Midbrain (tissue), 1 donor: ENCODE measurements around the gene DEFB131B.
"Not testable (repeated sequence)": the region's sequence is repeated elsewhere in the genome, so short reads cannot be mapped to it uniquely, and the experiment has no call there.

Source experiments
- DNase-seq: peaks from one replicate; lab custom pipeline; 2025; lab: John Stamatoyannopoulos, UW

Gene DEFB131B

GRCh38 chr11:71878059-71878458, at the start of gene DEFB131B:
DEFB131B (plus strand) TSS chr11:71878453; CDS start chr11:71878453, 0 bp downstream.
- DNase-seq: not testable (repeated sequence)

DNA sequence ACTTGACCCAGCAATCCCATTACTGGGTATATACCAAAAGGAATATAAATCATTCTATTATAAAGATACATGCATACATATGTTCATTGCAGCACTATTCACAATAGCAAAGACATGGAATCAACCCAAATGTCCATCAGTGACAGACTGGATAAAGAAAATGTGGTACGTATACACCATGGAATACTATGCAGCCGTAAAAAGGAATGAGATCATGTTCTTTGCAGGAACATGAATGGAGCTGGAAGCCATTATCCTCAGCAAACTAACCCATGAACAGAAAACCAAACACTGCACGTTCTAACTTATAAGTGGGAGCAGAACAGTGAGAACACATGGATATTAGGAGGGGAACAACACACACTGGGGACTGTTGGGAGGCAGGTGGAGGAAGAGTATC, 49.0 kb upstream of the DEFB131B start:
- not testable (repeated sequence) for DNase-seq

DNA sequence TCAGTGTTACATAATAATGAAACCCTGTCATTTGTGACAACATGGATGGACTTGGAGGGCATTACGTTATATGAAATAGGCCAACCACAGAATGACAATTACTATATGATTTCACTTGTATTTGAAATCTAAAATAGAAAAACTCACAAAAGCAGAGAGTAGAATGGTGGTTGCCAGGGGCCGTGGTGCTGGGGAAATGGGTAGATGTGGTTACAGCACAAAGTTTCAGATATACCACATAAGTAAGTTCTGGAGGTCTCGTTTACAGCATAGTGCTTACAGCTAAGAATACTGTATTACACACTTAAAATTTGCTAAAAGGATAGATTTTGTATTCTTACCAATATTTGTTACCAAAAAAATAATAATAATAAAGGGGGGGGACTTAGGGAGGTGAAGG, 48.6 kb upstream of the DEFB131B start:
- not testable (repeated sequence) for DNase-seq

DNA sequence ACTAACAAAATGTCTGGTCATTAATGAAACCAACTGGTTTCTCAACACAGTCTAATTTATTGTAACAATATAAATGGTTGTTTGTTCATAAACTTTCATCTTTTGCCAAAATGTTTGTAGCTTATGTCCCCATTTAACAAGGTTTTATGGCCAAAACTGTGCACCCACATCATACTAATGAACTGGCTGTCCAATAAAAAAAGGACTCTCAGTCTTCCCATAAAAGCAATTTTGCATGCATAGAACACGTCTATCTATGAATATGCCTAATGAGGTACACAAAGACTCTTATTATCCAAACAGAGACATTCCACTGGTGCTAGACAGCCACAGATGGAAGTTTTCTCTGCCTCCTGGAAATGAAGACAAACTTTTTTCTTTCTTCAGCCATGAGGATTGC, 45.4 kb upstream of the DEFB131B start, which contains the start of gene DEFB108B:
DEFB108B (plus strand) TSS at position 390 of the 400 bp plus-strand sequence; CDS start at position 390, 0 bp downstream.
- DNase-seq: not testable (repeated sequence)

- not testable (repeated sequence) for DNase-seq
Measured at GRCh38 chr11:71842720-71843119, 35.5 kb upstream of the DEFB131B start.

- not testable (repeated sequence) for DNase-seq
Measured at GRCh38 chr11:71843355-71843754, 34.9 kb upstream of the DEFB131B start.

DNA sequence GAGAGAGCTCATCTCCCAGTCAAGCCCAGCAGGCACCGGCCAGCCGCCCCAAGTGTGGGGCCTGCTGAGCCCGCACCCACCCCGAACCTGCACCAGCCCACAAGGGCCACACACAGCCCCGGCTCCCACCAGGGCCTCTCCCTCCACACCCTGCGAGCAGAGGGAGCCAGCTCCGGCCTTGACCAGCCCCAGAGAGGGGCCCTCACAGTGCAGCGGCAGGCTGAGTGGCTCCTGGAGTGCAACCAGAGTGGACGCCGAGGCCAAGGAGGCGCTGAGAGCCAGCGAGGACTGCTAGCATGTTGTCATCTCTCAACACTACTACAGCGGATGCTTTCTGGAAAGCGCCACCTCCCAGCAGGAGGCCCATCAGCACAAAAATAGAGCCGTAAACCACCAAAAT, 34.4 kb upstream of the DEFB131B start:
- no peak for DNase-seq

DNA sequence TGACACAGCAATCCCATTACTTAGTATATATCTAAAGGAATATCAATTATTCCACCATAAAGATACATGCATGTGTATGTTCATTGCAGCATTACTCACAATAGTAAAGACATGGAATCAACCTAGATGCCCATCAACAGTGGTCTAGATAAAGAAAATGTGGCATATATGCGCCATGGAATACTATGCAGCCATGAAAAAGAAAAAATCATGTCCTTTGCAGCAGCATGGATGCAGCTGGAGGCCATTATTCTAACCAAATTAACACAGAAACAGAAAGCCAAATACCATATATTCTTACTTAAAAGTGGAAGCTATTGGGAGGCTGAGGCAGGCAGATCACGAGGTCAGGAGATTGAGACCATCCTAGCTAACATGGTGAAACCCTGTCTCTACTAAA, 24.4 kb upstream of the DEFB131B start:
- DNase-seq: not testable (repeated sequence)

DNA sequence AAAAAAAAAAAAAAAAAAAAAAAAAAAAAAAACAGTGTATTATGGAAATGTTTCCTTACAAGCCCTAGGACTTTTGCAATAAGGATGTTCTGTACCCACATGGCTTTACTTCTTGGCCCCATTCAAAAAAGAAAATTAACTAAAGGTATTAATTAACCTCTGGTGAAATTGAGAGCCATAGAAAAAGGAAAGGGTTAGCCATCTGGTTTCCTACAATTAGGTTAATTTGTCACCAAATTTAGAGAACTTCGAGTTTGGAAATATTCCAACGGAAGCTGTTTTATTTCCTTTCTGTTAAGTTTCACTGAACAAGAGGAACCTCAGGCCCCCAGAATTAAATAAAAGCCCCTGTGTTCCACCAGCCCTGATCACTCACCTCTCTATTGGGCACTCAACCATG, 22.4 kb upstream of the DEFB131B start:
- not testable (repeated sequence) for DNase-seq

- DNase-seq: not testable (repeated sequence)
Measured at GRCh38 chr11:71860835-71861234, 17.4 kb upstream of the DEFB131B start.

DNA sequence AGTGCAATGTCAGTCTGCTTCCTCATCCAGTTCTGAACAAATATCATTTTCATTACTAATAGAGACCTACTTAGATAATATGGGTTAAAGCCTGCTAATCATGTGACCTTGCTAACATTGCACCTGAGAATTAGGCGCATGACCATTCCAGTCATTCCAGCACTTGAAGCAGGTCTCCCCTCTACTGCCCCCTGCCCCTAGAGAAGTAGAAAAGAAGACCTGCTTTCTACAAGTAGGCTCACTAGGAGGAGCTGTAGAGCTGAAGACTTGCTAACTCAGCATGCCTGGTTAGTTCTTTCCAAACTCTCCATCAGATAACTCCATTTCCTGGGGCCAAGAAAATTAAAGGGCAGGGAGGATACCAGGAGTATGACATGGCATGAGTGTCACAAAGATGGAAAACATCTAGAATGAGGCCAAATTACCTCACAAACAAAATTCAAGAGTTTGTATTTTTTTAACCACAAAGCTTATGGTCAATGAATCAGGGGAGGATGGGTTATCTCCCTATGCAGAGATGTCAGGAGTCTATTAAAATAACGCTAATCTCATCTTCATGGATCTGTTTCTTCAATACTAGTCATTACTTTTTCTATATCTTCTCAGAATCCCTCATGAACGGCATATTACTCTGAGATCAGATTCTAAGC, 14.2 kb upstream of the DEFB131B start:
- peak; percentile 4 for DNase-seq

DNA sequence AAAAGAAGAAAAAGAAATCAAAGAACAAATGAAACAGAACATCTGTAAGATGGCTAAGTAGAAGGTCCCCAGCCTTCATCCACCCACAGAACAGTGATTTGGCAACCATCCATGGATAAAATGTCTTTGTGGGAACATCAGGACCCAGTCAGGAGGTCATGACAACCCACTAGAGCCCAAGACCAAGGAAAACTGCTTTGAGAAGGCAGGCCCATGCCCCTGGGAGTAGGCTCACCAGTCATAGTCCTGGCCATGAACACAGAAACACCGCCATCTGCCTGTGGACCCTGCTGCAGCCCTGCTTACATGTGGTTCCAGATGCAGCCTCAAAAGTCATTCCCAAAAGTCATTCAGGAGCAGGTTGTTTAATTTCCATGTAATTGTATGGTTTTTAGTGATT, 11.0 kb upstream of the DEFB131B start:
- not testable (repeated sequence) for DNase-seq

DNA sequence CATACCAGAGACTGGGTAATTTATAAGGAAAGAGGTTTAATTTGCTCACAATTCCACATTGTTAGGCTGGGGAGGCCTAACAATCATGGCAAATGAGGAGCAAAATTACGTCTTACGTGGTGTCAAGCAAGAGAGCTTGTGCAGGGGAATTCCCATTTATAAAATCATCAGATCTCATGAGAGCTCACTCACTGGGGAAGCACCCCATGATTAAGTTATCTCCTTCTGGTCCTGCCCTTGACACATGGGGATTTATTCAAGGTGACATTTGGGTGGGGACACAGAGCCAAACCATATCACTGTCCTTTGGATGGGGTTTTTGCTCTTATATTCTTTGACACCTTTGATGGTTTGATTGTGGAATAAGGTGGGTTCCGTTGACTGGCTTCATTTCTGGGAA, 8.3 kb upstream of the DEFB131B start:
- DNase-seq: not testable (repeated sequence)

GRCh38 chr11:71870661-71871060, 7.6 kb upstream of the DEFB131B start:
- not testable (repeated sequence) for DNase-seq

DNA sequence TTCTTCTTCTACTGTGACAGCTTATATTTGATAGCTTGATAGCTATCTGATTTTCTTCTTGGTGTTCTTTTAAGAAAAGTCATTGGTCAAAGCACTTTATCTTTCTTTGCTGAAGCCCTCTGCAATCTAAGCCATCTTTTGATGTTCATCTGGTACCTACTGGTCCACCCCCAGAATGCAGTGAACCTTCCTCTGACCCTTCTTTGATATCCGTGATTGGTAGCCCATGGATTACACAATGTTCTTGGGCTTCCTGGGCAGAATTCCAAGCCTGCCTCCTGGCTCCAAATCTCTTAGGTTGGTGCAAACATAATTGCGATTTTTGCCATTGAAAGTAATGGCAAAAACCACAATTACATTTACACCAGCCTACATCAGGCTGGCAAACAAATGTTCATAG, 2.0 kb upstream of the DEFB131B start:
- DNase-seq: not testable (repeated sequence)

- DNase-seq: not testable (repeated sequence)
Measured at GRCh38 chr11:71885806-71886205, 7.6 kb downstream of the DEFB131B start.

- DNase-seq: not testable (repeated sequence)
Measured at GRCh38 chr11:71888335-71889010, 10.2 kb downstream of the DEFB131B start.

- not testable (repeated sequence) for DNase-seq
Measured at GRCh38 chr11:71889181-71889872, 11.1 kb downstream of the DEFB131B start.

- DNase-seq: no peak
Measured at GRCh38 chr11:71895961-71896360, 17.7 kb downstream of the DEFB131B start.

- not testable (repeated sequence) for DNase-seq
Measured at GRCh38 chr11:71901137-71901536, 22.9 kb downstream of the DEFB131B start.

GRCh38 chr11:71908218-71908617, 30.0 kb downstream of the DEFB131B start:
- DNase-seq: no peak

GRCh38 chr11:71910775-71911174, 32.5 kb downstream of the DEFB131B start:
- not testable (repeated sequence) for DNase-seq
